ENCODE data around the gene S100A2.

DNA sequence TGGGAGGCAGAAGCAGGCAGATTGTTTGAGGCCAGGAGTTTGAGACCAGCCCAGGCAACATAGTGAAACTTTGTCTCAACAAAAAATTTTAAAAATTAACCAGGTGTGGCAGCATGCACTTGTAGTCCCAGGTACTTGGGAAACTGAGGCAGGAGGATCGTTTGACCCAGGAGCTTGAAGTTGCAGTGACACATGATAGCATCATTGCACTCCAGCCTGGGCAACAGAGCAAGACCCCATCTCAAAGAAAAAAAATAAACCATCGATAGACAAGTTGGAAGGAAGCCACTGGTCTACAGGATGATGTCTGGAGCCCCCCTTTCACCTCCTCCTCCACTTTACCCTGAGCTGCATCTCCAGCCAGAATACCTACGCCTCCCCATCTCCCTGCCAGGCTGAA lies 46.4 kb downstream of the S100A2 start:
- TF ChIP-seq, protein P1, sequence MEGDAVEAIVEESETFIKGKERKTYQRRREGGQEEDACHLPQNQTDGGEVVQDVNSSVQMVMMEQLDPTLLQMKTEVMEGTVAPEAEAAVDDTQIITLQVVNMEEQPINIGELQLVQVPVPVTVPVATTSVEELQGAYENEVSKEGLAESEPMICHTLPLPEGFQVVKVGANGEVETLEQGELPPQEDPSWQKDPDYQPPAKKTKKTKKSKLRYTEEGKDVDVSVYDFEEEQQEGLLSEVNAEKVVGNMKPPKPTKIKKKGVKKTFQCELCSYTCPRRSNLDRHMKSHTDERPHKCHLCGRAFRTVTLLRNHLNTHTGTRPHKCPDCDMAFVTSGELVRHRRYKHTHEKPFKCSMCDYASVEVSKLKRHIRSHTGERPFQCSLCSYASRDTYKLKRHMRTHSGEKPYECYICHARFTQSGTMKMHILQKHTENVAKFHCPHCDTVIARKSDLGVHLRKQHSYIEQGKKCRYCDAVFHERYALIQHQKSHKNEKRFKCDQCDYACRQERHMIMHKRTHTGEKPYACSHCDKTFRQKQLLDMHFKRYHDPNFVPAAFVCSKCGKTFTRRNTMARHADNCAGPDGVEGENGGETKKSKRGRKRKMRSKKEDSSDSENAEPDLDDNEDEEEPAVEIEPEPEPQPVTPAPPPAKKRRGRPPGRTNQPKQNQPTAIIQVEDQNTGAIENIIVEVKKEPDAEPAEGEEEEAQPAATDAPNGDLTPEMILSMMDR (IDR thresholded peaks at IDR 0.05; ENCODE audit: insufficient read depth, low read depth, low read length): no peak
- TF ChIP-seq EZH2 (IDR thresholded peaks at IDR 0.05; ENCODE audit: insufficient read depth, low read length): no peak

All from astrocyte (in vitro differentiated cells and primary cell).